NB4 (cell line): ENCODE data around the gene GRID1.

ENCODE experiments used
- CTCF ChIP-seq: IDR thresholded peaks from one replicate; pipeline ENCODE4 v1.5.1; 2012; ENCODE audit warnings: low read depth, low read length
- MYC ChIP-seq: IDR thresholded peaks from 2 replicates; pipeline ENCODE4 v1.6.1; 2011; ENCODE audit warnings: low read depth, low read length

GRCh38 chr10:86282664-86283465 lies 83.7 kb downstream of the GRID1 start:
- TF ChIP-seq CTCF (no peak), MYC (no peak)
